AG04449 (cell line): ENCODE measurements around the gene NLRP5.
A peak's percentile ranks its signal among the peaks of the same experiment; 100 is the strongest.
"Not testable (repeated sequence)": the region's sequence is repeated elsewhere in the genome, so short reads cannot be mapped to it uniquely, and the experiment has no call there.

Experiments
- CTCF ChIA-PET: fragments of 350-600 bp; formaldehyde crosslinking; extraction: SDS; loops from one replicate; lab custom pipeline; 2021; ENCODE audit warnings: antibody characterized with exemption; lab: Yijun Ruan, JAX
- POLR2A ChIA-PET: fragments of 400-600, 350-600 bp; formaldehyde crosslinking; extraction: SDS; loops from one replicate; lab custom pipeline; 2020; ENCODE audit warnings: antibody characterized with exemption, inconsistent platforms; lab: Yijun Ruan, JAX
- DNase-seq: peaks from one replicate; pipeline ENCODE4 v3.0.0-alpha.2; 2010; ENCODE audit warnings: low read depth, low spot score
- H3K4me3 ChIP-seq: 2 replicates; pipeline ENCODE4 v1.5.1; 2011; ENCODE audit warnings: low read depth, mild to moderate bottlenecking, control low read depth, low read length
- CTCF ChIP-seq: IDR thresholded peaks from one replicate; pipeline ENCODE4 v1.5.1; 2011; ENCODE audit warnings: mild to moderate bottlenecking, moderate library complexity, low read length, control low read depth, inconsistent platforms; ENCODE audit not compliant: insufficient read depth; ENCODE audit errors: missing control alignments

The NLRP5 gene

GRCh38 chr19:56104423-56104822, 117.8 kb downstream of the NLRP5 start:
- no peak for DNase-seq
- no peak overlapping the region for H3K4me3 ChIP-seq
- ChIA-PET CTCF (interaction anchor here (1.0 kb wide), 1 partner anchor 24 kb away, joined by 4 read pairs; no protein-coding TSS in a partner anchor), POLR2A (no interaction called here)
- TF ChIP-seq CTCF: no peak

- CTCF ChIA-PET: interaction anchor here (1.0 kb wide), 1 partner anchor 24 kb away, joined by 4 read pairs; no protein-coding TSS in a partner anchor
- no peak overlapping the region for H3K4me3 ChIP-seq
- DNase-seq: no peak
- POLR2A ChIA-PET: no interaction called here
- peak; percentile 30 for TF ChIP-seq CTCF
These were observed 118.6 kb downstream of the NLRP5 start for GRCh38 chr19:56105090-56105701.

- DNase-seq, POLR2A ChIA-PET, H3K4me3 ChIP-seq, CTCF ChIA-PET: not testable (repeated sequence)
These were observed 119.3 kb downstream of the NLRP5 start for GRCh38 chr19:56105831-56106396.

- CTCF ChIA-PET: no interaction called here
- H3K4me3 ChIP-seq: no peak overlapping the region
- no peak for TF ChIP-seq CTCF
- POLR2A ChIA-PET: no interaction called here
- DNase-seq: no peak
These were observed 119.8 kb downstream of the NLRP5 start for GRCh38 chr19:56106397-56106849.

GRCh38 chr19:56106993-56107392, 120.4 kb downstream of the NLRP5 start:
- ChIA-PET POLR2A (no interaction called here), CTCF (no interaction called here)
- H3K4me3 ChIP-seq: no peak overlapping the region
- no peak for DNase-seq
- TF ChIP-seq CTCF: no peak

- no peak for DNase-seq
- ChIA-PET CTCF (interaction anchor here (1.1 kb wide), 1 partner anchor 25 kb away, joined by 4 read pairs; no protein-coding TSS in a partner anchor), POLR2A (interaction anchor here (0.6 kb wide), 1 partner anchor 9 kb away, joined by 3 read pairs; no protein-coding TSS in a partner anchor)
- TF ChIP-seq CTCF: no peak
- no peak overlapping the region for H3K4me3 ChIP-seq
These were observed 121.2 kb downstream of the NLRP5 start for GRCh38 chr19:56107626-56108351.
